Hematopoietic multipotent progenitor cell treated with erythropoietin and hydrocortisone succinate and interleukin-3 and kit ligand, for 4 days (in vitro differentiated cells): ENCODE measurements around the gene PRKCB.
"Not testable (repeated sequence)": the region's sequence is repeated elsewhere in the genome, so short reads cannot be mapped to it uniquely, and the experiment has no call there.

Source experiments
- DNase-seq: peaks from one replicate; pipeline ENCODE4 v3.0.0-alpha.2; 2015

PRKCB gene

DNA sequence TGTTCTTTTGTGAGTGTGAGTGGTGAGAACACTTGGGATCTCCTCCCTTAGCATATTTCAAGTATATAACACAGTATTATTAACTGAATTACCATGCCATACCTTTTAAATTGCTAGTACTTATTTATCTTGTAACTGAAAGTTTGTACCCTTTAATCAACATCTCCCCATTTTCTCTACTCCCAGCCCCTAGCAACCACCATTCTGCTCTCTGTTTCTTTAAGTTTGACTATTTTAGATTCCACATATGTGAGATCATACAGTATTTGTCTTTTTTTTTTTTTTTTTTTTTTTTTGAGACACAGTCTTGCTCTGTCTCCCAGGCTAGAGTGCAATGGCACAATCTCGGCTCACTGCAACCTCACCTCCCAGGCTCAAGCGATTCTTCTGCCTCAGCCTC is 302.8 kb downstream of the PRKCB start:
- DNase-seq = no peak

DNA sequence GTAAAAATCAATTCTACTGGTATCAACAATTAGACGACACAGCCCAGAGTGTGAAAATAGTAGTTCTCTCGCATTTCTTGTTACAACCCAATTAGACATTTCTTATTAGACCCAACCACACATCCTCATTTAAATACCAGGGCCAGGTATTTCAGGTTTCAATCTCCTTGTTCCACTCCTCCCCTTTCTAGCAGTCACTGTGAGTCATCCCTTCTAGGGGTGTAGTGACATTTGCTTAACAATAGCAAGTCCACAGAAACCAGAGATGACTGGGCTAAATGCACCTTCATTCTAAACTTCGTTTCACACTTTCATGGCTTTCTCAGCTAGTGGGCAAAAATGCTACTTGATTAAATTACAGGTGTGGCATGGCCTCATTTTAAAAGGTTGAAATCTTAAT is 303.5 kb downstream of the PRKCB start:
- DNase-seq = no peak

DNA sequence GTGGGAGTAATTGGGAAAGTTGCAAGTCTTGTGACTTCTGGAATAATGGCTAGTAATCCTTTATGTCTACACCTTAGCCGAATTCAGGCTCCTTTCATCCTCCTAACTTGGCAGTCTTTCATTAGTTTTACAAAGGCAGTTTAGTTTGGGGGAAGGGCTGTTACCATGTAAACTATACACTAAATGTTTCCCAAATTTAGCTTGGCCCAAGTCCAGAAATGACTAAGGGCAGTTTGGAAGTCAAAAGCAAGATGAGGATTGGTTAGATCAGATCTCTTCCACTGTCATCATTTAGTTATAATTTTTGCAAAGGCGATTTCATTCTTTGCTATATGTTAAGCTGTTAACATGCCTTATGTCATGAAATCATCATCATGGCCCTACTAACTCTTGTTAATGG is 304.9 kb downstream of the PRKCB start:
- DNase-seq = no peak

DNA sequence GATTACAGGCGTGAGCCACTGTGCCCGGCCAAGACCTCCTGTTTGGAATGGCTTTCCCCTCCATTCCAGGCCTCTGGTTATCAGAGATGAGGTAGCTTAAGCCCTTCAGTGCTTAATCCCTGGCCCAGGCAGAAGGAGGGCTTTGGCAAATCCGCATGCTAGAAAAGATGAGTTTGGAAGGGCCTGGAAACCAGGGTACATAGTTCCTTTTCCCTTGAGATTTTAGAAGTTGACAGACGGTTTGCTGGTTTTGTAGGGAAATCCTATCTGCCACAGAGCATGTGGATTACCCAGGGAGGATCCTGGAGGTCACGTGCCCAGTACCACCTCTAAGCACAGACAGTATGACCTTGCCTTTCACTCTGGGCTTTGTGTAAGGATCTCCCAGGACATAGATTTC is 305.7 kb downstream of the PRKCB start:
- DNase-seq = no peak

DNA sequence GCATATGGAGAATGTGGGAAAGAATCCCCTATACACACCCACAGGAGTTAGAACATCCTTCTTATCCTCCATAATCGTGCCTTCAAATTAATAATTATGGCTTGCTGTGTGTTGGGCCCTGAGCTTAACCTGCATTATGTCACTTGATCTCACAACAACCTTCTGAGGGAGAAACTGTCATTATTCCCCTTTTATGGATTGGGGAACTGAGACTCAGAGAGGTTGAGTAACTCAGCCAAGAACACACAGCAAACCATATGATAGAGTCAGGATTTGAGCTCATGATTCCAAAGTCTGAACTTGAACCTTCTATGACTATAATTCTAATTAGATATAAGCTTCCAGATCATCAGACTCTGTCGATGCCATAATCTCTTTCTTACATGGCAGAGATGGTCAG is 306.1 kb downstream of the PRKCB start:
- no peak for DNase-seq

DNA sequence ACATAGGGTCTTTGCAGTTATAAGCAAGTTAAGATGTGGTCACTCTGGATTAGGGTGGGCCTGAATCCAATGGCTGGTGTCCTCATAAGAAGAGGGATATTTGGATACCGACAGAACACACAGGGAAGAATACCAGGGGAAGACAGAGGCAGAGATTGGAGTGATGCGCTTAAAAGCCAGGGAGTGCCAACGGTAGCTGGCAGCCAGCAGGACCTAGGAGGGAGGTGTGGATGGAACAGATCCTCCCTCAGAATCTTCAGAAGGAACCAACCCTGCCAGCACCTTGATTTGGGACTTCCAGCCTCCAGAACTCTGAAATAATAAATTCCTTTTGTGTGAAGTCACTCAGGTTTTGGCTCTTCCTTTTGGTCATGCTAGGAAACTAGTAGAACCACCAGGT is 310.1 kb downstream of the PRKCB start:
- DNase-seq = no peak

DNA sequence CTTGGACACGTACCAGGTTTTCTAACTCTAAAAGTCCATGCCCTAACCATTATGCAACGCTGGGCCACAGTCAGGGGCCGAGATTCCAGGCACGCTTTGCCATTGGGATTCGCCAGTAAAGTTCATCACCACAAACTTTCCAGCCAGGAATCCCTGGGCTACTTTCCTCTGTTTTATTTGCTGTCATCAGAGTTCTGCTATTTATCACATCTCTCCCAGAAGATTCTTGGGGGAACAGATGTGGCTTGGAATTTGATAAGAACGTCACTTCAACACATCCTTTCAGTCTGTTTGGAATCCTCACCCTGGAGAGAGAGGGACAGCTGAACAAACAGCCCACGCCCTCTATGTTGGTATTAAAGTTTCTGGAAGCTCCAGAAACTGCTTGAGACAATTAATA is 310.7 kb downstream of the PRKCB start:
- DNase-seq = no peak

DNA sequence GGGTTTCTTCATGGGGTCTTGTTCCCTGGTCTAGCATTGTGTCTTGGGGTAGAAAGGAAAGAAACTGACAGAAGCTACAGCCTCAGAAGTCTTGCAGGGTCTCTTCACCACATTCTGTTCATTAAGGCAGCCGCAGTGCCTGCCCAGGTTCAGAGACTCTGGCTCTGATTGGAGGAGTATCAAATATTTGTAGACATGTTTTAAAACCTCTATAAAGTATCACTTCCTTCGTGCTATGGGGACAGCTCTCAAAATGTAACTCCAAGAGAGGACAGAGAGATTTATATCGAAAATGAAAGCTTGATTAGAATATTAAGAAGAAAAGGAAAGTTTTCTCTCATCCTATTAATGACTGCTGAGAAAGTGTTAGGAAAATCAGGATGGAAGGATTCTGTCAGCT is 313.3 kb downstream of the PRKCB start:
- DNase-seq = no peak

DNA sequence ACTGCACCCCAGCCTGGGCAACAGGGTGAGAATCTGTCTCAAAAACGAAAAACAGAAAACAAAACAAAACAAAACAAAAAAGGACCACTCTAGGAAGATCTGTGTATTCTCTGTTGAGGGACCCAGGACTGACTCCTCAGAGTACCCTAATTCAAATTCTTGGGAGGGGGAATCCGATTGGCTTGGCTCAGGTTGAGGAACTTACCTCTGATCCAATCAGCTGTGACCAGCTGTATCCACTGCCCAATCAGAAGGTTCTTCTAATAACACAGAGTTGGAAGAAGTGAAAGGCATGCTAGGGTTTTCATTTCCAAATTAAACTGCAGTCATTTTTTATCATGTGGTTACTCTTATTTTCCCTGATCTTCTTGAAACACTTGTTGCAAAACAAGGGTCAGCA is 314.5 kb downstream of the PRKCB start:
- DNase-seq = peak; percentile 10

DNA sequence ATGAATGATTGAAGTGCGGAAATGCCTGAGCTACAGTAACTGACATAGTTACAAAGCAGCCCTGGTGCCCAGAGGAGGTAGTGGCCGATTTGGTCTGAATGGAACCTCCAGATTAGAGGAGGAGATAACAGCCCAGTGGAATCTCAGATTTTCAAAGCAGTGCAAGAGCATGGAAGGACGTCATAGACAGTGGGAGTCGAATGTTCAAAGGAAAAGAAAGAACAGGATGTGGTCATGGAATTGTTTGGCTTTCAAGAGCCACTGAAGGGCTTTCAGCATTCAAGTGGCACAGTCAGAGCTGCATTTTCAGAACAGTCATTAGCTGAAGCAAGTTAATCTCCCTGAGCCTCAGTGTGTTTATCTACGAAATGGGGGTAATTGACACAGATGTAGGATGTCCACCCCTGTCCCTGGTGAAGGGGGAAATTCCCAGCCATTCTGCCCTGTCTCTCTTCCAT is 315.7 kb downstream of the PRKCB start:
- DNase-seq = peak; percentile 49

DNA sequence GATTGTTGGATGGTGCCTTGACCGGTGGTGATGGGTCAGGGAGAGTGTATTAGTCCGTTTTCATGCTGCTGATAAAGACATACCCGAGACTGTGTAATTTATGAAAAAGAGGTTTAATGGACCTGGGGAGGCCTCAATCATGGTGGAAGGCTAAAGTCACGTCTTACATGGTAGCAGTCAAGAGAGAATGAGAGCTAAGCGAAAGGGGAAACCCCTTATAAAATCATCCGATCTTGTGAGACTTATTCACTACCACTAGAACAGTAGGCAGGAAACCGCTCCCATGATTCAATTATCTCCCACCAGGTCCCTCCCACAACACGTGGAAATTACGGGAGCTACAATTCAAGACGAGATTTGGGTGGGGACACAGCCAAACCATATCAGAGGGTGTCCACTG is 316.3 kb downstream of the PRKCB start:
- DNase-seq = not testable (repeated sequence)

DNA sequence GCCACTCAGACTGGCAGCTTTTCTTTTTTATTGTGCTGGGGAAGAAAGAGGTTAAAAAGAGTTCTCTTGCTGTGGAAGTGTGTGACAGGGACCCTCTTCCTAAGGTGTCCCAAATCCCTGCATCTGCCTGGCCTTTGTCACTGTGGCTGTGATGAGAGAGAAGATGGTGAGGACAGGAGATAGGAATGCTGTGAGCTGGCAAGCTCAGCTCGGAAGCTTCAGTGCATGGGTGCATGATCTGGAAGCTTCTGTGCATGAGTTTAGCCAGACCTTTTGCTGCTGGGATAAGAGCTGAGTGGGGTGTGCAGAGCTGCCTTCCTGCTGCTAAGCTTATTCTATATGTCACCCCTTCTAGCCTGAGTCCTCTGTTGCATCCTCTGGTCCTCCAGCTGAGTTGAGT is 317.0 kb downstream of the PRKCB start:
- DNase-seq = no peak

DNA sequence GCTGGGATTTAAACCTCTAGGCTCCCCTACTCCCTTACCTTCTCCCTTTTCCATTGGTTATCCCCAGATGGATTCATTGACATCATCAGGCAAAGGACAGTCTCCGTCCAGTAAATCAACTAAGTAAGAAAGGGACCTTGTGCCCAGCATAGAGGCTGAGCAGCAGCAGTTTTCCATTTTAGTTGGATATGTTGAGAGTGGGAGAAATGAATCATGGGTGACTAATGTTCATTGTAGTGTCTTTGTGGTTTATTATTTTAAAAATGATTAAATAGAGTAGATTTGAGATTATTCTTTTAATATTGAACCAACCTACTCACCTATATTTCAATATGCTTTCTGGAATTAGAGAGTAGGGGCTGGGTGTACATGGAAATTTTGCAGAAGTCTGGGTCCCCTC is 321.0 kb downstream of the PRKCB start:
- no peak for DNase-seq

DNA sequence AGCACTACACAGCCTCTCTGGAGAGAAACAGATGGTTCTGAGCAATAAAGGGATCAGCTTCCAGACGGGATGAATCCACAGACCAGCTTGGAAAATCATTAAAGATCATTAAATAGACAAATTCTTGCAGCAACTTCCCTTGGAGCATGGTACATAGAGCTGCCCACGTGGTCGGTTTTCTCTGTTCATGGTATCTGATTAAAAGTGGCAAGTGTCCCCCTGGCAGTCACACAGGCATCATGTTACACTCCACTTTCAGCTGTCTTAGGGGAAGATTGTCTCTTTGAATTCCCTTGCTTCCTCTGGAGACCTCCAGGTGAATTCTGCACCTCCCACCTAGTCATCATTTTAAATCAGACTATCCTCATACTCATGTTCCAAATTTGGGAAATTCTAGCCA is 328.2 kb downstream of the PRKCB start:
- DNase-seq = no peak

DNA sequence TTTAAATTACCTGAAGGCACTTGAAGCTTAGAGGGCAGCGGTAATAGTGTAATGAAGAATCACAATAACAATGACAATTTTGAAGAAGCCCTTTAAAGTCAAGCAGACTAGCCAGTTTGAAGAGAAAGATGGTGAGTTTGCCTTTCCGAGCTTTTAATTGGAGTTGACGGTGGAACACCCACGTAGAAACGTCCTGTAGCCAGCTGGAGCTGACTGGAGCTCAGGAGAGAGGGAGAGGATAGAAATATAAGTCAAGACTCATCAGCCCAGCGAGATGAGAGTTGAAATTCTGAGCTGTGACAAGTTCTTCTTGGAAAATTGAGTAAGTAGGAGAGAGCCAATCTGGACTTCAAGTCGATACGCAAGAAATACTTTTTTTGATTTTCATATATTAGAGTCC is 328.6 kb downstream of the PRKCB start:
- no peak for DNase-seq

DNA sequence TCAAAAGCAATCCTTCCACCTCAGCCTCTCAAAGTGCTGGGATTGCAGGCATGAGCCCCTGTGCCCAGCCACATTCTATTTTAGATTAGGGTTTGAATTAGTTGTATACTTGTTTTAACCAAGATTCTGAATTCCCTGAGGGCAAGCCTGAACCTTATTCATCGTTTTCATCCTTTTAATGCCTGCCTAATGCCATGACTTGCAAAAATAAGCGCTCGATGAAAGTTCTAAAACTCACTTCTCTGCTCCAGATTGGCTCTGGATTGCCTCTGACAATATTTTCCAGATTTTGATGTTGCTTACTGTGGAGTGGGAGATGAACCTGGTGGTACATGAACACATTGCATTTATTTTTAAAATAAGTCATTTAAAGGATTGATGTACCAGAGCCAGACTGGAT is 329.5 kb downstream of the PRKCB start:
- no peak for DNase-seq

DNA sequence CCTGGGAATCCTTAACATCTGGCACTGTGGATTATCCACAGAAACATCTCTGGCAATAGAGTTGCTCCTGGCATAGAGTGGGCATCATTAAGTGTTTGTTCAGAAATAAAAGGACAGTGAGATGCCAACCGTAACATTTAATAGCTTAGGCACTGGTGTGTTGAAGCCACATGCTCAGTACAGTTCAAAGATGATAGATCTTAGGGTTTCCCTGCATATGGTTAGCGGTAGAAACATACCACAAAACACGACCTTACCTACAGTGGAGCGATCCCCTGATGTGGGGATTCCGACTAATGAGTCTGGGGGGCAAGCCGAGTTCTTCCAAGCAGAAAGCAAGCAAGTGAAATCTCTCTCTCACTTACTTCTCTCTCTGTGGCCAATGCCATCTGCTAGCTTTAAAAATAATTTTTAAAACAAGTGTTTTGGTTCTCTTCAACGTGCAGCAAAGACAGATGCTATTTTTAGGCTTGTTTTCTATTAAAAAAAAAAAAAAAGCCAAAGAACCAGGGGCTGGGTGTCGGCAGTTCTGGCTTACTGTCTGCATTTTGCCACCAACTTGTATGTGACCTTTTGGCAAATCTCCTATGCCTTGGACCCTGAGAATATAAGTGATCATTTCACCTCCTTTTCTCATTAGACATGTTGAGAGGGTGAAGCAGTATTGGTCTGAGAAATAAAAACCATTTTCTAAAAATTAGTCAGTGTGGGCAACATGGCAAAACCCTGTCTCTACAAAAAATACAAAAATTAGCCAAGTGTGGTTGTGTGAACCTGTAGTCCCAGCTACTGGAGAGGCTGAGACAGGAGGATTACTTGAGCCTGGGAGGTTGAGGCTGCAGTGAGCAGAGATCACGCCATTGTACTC is 331.1 kb downstream of the PRKCB start:
- no peak for DNase-seq

DNA sequence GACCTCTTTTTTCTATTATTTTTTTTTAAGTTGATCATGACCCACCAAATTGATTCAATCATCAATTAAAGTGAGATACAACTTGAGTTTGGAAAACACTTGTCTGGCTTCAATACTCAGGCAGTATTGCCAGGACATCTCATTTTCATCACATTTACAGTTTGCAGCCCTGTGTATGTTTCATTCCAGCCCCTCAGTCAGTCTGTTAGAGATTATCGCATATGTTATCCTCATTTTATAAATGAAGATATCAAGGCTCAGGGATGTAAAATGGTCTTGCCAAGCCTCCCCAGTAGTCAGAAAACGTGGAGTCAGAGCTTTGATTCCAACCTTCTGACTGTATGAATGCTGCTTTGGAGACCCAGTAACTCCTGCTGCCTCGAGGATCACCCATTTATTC is 333.1 kb downstream of the PRKCB start:
- DNase-seq = no peak

DNA sequence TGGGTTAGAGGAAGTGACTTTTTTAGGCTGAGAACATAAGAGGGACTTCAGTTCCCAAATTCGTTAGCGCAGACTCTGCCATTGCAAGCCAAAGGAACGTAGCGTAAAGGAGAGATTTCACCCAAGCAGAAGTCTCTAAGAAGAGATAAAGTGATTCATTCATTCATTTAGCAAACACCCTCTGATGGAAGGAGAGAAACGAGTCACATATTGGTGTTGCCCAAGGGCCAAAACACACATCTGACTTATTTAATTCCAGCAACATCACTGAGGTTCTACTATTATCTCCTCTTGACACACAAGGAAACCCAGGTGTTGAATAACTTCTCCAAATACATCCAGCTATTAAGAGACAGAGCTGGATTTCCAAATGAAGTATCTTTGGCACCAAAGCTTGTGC is 334.6 kb downstream of the PRKCB start:
- no peak for DNase-seq

DNA sequence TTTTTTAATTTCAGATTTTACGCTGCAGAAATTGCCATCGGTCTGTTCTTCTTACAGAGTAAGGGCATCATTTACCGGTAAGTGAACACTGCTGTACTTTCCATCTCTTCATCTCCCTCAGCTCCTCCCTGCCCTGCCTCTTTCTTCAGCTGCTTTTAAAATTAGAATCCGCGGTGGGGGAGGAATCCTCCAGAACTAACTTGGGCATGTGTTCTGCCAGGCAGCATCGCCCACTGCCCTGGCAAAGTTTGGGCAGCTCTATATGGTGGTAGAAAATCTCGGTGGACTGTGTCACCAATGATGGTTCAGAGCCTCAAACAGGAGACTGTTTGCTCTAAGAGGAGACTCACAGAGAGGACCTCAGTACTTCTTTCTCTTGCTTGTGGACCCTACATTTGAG is 338.7 kb downstream of the PRKCB start:
- no peak for DNase-seq

DNA sequence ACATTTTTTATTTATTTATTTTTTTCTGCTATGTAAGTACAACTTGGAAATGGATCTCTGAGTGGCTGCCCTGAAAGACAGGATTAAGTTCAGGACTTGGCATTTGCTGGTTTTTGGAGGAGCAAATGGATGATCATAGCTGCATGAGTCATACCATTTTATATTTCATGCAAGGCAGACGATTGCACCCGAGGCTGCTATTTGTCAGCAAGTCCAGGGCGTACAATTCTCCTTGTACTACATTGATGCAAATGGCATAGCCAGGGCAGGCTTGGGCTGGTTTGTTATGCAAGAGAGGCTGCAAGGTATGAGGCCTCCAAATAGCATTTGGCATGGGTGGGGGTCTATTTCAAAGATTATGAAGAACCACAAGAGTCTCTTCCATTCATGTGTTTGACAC is 339.2 kb downstream of the PRKCB start:
- DNase-seq = no peak

DNA sequence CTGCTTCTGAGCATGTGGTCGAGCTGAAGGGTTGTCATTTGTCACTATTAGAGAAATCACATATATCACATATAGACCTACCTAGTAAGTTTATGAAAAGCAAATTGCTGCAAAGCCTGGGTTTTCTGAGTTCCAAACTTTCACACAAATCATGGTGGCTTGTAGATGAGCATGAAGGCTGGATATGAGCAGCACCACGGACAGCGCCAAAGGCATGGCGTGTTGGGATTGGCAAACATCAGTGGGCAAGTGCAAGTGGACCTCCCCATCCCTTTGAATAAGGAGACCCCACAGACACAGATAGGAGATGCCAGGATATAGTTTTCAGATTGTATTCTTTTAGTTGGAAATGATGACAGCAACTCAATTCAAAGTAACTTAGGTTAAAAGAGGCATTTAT is 342.7 kb downstream of the PRKCB start:
- peak; percentile 56 for DNase-seq

DNA sequence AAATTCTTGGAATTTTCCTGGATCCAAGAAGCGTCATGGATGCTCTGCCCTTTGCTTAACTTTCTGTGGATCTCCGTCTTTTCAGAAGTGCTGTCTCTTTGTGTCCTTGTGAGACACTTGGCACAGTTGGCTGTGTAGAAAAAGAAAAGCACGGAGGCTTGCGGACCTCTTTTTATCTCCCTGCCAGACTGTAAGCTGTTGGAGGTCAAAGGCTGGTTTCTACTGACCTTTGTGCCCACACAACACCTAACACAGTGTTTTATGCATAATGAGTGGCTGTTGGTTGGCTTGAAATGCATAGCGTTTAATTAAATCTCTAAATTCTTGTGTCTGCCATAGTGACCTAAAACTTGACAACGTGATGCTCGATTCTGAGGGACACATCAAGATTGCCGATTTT is 344.7 kb downstream of the PRKCB start:
- DNase-seq = no peak

DNA sequence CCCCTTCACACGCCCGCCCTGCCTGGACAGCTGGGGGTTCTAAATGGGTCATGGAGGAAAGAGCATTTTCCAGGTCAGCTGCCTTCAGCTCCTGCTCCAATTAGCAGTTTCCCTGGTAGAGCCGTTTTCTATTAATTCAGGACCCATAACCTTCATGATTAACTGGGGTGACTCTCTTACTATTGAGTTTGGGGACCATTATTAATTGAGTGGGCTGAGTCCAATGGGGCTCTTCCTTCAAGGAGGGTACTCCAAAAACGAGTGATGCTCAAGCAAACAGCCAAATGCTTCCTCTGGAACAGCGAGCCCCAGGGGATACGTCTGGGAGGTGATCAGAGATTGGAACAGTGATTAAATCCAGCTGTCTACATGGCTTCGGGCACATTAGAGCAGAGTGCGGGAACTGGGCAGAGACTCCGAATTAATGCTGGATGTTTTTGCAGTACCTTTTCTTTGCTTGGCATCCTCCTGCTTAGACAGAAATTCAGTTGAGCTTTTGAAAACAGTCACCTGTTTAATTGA is 352.3 kb downstream of the PRKCB start:
- no peak for DNase-seq

DNA sequence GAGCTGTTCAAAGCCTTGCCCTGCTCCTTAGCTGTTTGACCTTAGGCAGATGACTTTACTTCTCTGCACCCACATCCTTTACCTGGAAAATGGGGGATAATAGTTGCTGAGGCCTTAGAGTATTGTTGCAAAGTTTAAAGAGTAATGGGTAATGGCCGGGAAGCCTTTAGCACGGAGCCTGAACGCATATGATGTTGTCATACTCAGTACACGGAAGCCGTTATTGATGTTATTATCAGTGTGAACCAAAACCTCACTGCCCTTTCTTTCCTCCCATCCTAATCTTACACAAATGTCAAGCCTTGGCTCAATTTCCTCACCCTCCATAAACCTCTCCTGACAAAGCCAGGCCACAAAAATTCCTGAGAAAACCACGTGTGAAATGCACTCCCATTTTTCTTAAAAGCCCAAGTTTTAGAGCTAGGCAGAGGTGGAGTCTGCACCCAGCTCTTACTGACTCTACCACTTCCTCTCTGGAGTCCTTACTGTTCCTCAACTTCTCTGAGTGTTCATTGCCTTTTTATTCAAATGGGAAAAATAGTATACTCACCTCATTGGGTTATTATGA is 353.1 kb downstream of the PRKCB start:
- no peak for DNase-seq
